ENCODE data around the gene C17orf67.
A peak's percentile ranks its signal among the peaks of the same experiment; 100 is the strongest.

Gene C17orf67, protein sequence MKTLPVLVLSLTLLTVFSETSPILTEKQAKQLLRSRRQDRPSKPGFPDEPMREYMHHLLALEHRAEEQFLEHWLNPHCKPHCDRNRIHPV

DNA sequence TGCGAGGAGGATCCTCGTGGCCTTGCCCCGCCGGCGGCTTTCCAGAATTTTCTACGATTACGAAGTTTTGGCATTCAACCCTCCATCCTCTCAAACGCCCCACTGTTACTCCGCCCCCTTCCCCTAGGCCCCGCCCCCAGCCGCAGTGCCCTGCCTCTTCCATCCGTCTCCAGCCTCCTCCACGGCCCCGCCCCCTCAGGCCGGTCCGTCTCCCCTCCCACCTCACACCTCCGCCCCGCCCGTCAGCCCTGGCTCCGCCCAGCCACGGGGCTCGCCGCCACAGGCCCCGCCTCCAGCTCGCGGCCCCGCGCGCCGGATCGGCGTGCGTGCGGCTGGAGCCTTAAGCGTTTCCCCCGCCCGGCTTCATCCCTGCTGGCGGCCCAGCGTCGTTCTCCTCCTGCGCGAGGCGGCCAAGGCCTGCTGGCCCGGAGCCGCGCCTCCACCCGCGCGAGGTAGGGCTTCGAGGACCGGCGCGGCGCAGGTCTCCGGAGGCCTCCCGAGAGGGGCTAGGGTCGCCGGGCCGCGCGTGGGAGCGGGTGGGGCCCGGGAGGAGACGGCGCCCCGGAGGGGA is at the start of gene C17orf67, which contains the start of gene DGKE:
Gene C17orf67, minus strand, starts transcription at position 112 of the 571 bp plus-strand sequence. CDS start 18,110 bp downstream, outside the sequence.
Gene DGKE, plus strand, starts transcription at position 343 of the 571 bp plus-strand sequence. CDS start 645 bp downstream, outside the sequence.
- peak; percentile 92 for DNase-seq

DNA sequence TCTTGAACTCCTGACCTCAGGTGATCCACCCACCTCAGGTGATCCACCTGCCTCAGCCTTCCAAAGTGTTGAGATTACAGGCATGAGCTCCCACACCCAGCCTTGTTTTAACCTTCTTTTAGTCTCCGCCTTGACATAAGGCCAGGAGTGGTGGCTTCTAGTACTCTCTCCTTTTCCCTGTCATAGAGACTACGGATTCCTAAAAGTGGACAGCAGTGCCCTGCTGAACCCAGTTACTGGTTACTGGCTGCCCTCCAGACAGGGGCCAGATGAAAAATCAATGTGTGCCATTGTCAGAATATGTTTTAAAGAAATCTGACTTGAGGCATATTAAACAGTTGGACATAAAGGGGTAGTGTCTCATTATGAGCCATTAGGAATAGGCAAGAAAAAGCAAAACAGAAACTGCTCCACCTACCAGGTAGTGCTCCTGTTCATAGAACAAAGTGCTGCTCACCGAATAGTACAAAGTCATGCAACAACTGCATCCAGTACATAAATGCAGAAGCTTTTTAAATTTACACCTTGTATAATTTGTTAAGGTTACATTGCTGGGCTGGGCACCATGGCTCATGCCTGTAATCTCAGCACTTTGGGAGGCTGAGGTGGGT is 48.1 kb upstream of the C17orf67 start:
- DNase-seq, result no peak

DNA sequence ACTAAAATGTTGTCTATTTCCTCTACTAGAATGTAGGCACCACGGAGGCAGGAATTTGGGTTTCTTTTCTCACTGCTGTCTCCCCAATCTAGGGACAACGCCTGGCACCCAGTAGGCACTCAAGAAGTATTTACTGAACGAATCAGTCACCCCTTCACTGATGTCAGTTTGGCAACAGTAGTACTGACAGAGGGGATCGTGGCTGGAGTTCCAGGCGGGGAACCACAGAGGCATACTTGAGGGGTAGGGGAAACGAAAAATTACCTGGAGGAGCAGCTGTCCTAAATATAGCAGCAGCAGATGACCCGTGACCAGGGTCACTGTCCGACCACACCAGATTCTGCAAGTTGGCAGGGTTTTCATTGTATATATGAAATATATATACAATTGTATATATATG is 46.9 kb upstream of the C17orf67 start:
- no peak for DNase-seq

DNA sequence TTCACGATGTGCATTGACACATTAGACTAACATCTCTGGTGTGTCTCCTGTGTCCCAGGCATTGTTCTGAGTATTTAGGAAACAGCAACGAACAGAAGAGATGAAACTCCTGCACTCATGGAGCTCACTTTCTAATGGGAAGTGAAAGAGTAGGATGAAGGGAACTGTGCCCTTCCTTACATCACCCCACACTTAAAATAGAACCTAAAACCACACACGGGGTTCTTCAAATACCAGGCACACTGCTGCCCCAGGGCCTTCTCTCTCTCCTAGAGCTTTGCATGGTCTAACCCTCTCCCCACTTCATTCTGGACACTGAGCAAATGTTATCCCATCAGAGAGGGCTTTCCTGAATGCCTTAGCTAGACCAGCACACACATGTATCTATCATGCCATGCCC is 46.4 kb upstream of the C17orf67 start:
- no peak for DNase-seq

DNA sequence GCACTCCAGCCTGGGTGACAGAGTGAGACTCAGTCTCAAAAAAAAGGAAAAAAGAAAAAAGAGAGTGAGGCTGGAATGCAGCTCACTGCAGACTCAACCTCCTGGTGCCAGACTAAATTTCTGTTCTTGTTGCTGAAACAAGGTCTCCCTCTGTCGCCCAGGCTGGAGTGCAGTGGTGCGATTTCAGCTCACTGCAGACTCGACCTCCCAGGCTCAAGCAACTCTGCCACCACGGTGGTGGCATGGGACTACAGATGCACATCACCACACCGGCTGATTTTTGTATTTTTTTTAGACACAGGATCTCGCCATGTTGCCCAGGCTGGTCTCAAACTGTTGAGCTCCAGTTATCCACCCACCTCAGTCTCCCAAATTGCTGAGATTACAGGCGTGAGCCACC is 45.6 kb upstream of the C17orf67 start:
- DNase-seq, result no peak

DNA sequence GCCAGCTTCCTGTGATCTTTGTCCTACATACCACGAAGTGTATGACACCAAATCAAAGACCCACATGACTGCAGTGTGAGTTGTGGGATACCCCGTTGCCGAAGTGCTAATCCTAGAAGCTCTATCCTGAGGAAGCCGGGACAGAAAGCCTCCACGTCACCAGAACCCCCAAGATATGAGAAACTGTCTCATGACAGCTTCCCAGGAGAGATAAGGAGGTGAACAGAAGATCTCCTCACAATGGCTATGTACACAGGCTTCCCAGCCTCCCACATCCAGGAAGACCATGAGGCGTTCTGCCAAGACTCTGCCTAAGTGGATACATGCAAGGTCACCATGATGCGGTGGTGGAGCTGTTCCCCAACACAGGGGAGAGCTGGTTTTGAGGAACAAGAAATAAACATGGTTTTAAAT is 43.1 kb upstream of the C17orf67 start:
- DNase-seq, result no peak

DNA sequence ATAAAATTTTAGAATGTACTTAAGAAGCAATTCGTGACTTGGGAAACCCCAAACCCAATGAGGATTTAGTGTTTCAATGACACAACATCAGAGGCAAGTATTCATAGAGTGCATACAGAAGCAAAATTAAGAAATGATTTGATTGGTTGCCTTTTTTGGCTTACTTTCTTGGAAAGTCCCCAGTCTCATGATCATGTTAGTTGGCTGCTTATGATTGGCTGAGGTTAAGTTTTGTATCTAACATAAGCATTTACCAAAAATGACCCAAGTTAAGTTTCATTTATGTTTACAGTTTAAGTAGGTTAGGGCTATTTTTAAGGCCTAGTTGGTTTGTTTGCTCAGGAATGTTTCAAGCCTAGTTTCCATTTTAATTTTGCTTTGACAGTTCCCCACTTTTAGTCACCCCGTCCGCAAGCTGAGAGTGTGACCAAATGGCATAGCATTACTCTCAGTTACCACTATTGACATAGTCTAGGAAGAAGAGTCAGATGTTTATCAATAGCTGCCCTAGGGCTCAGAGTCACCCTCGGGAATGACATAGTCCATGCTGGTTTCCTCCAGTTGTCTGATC is 36.4 kb upstream of the C17orf67 start:
- no peak for DNase-seq

DNA sequence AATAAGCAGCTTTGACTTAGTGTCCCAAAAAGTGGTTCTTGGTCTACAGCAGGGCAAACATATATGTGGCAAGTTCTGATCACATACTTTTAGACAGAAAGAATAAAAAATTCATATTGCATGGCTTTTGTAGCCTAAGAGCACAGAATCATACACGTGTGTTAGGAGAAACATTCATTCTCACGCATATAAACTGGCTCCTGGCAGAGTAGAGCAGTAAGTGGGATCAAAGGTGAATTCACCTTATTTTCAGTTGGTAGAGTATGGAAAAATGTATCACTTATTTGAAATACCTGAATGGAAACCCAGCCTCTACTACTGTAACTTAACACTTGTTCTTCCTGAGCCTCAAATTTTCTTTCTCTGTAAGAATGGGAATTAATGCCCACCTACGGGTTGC is 35.0 kb upstream of the C17orf67 start:
- no peak for DNase-seq

DNA sequence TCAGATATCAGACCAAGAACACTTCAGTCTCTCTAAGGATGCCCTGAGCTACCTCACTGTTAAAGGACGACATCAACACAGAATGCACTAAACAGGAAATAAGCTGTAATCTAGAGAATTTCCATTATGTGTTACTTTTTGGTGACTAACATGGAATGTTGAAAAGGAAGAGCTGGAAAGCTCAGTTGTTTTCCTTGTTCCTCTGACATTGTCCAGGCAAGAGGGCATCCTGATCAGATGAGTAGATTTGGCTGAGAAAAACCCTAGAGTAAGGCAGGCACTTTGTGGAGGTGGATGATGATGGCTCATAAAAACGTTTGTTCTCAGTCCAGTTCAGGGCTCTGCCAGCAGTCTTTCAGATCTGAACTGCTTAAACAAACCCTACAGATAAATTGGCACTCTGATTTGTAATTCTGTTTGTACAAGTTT is 34.2 kb upstream of the C17orf67 start:
- no peak for DNase-seq

DNA sequence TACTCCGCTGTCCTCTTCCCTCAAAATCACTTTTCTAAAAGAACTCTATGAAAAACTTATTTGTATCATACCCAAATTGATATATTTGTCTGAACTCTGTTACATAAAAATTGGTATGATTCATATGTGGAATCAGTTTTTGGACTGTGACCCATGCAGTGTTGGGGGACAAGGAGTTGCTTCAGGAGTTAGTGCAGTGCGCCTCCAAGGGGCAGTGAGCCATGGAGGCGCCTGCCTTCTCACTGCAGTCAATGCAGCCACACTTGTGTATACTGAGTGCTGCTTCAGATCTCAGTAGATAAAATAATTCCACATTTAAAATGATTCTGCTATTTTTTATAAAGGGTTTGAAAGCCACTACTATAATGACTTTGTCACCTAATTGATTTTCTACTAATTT is 32.8 kb upstream of the C17orf67 start:
- peak; percentile 30 for DNase-seq

DNA sequence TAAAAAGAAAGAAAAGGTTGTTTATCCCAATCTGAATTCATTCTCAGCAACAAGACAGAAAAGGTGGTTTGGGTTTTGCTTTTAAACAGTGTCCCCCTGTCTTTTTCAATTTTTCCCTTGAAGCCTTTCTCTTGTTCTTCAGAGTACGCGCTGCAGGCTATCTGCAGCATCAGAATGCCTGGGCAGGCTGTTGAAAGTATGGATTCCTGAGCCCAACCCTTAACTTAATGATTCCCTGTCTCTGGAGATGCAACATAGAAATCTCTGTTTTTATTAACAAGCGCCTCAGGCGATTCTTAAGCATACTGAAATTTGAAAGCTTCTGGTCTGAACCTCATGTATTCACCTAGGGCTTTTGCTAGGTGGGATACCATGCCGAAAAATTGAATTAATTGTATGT is 32.4 kb upstream of the C17orf67 start:
- DNase-seq, result no peak

DNA sequence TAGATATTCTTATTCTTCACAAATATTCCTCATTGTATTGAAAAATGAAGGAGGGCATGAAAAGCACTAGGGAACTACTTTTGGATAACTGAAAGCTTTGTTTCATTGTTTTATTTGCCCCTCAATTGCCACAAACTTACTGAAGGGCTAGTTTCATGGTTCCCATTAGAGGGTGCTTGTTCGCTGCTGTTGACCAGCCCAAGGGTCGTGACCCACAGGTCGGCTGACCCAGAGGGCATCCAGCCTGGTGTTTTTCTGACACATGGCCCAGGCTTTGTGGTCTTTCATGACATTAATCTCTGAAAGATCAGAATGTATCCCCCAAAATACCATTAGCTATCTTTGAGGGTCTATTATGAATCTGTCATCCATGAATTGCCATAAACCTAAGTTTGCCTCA is 30.3 kb upstream of the C17orf67 start:
- no peak for DNase-seq

DNA sequence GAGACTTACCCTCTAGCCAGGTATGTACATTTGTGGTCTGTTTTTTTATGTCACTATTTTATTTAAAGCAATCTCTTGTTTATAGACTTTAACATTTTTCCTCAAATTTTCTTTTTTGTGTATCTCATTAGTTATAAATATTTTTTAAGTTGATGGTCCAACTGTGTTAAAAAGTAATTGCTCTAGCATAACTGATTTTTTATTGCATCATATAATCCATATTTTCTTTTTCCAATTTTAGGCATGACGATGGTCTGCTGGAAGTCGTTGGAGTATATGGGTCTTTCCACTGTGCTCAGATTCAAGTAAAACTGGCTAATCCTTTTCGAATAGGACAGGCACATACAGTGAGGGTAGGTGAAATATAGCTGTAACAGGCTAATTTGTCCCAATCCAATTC is 28.2 kb upstream of the C17orf67 start:
- no peak for DNase-seq

DNA sequence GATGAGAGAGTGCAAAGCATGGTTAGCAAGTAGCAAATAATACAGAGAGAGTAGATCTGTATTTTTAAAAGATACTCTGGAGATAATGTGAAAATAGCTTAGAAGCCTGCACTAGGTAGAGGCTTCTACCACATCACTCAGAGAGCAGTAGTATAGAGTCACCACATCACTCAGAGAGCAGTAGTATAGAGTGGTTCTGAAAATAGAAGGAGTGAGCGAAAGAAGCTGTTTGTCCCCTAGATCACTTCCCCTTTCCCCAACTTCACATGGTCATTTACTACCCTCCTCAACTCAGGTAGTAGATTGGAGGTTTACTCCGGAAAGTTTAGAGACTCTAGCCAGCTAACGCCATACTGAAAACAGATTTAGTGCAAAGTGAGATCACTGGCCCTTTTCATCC is 17.3 kb upstream of the C17orf67 start:
- DNase-seq, result no peak

DNA sequence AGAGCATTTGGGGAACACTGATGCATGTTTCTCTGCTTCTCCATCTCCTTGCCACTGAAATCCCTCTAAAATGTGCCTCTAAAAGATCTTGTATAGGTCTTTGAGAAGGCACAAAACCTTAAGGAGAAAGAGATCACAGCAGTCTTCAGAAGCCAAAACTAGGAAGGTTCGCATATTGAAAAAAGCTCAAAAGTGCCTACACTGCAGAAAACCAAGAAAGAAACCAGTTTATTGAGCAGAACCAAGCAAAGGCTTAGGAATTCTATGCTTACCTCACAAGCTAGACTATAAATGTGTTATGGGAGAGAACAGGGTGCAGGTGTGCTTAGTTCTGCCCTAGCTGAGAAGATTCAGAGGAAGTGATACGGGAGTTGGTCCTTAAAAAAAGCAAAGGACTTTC is 16.9 kb upstream of the C17orf67 start:
- no peak for DNase-seq

DNA sequence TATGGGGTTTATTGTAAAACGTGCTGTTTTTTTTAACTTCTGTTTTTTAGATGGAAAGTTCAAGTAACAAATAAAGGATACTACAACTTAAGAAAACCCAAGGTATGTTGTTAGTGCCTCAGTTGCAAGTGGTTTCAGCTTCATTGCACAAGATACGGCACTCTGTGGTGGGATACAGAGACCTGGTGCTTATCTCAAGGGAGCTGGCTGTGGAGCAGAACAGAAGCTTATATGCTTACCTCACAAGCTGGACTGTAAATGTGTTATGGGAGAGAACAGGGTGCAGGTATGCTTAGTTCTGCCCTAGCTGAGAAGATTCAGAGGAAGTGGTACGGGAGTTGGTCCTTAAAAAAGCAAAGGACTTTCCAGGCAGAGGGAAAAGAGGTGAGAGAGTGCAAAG is 15.4 kb upstream of the C17orf67 start:
- peak; percentile 62 for DNase-seq

DNA sequence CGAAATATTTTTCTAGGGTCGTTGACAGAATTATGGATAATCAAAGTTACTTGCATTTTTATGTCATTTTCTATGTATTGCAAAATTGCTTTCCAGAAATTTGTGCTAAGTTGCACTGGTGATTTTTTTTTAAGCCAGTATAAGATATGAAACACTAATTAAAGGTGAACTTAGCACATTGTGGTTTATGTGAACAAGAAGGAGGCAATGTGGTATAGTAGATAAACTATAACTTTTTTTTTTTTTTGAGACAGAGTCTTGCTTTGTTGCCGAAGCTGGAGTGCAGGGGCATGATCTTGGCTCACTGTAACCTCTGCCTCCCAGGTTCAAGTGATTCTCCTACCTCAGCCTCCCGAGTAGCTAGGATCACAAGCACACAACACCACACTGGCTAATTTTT is 13.4 kb upstream of the C17orf67 start:
- peak; percentile 79 for DNase-seq

DNA sequence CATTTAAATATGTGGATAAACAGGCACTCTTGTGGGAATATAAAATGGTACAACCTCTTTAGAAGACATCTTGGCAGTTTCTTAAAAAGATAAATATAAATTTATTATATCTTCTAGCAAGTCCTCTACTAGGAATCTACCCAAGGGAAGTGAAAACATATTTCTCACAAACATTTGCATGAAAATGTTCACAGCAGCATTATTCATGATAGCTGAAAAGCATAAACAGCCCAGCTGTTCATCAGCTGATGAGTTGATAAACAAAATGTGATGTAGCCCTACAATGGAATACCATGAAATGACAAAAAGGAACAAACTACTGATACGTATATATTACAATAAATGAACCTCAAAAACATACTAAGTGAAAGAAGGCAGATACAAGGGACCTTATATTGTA is 12.2 kb upstream of the C17orf67 start:
- peak; percentile 12 for DNase-seq

DNA sequence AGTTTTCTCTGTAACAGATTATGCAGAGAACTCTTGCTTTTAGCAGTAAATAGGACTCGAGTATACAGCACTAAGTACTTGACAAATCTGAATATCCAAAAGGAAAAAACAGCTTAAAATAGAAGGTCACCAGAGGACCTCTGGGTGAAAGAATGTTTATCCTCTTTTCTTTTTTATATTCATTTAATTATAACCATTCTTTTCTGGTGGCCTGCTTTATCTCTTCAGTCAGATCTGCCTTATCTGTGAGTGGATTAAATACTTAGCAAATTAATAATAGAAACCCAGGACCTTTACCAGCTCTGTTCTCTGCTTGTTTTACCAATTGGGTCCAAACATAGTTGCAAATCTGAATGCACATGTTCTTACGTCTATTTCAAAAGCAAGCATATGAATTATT is 8.9 kb upstream of the C17orf67 start:
- DNase-seq, result no peak

DNA sequence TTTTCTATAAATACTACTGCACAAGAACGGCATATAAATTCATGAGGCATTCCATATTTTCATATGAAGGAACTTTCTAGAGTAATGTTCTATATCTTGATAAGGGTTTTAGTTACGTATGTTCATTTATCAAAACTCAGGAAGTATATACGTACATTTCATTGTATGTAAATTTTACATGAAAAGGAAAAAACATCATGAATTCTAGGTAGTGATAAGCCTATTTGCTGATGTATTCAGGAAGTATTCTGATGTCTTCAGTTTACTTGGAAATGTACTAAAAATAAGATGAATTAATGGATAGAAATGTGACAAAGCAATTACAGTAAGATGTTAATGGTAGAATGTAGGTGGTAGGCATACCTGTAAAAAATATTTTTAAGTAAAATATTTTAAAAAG is 5.0 kb upstream of the C17orf67 start:
- DNase-seq, result no peak

DNA sequence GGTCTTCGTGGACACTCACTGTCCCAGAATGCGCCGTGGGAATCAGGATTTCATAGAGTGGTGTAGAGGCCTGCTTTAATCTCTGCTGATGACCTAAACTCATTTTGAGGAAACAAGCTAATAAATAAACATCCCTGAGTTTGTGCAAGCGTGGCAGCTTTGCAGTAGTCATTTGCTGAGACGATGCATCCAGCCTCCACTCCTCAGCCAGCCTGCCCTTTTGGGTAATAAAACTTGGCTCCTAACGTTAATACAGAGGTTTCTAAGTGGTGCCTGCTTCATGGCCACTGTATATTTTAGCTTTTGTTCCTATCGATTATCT is 1.5 kb upstream of the C17orf67 start:
- no peak for DNase-seq

DNA sequence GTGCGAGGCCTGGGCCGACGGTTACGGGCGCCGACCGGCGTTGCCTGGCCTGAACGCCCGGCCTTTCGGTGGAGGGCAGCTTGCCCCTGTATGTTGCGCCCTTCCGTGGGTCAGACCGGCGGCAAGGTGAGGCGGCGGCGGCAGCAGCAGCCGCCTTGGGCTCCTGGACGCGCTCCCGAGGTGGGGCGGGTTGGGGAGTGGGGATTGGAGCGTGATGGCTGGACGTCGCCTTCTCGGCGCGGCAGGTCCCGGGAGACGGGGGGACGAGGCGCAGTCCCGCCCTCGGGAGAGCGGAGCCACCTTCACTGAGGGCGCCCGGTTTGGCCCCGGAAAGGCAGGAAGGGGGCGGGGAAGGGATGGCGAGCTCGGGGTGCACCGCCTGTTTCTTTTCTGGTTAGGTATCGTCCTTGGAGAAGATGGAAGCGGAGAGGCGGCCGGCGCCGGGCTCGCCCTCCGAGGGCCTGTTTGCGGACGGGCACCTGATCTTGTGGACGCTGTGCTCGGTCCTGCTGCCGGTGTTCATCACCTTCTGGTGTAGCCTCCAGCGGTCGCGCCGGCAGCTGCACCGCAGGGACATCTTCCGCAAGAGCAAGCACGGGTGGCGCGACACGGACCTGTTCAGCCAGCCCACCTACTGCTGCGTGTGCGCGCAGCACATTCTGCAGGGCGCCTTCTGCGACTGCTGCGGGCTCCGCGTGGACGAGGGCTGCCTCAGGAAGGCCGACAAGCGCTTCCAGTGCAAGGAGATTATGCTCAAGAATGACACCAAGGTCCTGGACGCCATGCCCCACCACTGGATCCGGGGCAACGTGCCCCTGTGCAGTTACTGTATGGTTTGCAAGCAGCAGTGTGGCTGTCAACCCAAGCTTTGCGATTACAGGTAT is 902 bp upstream of the C17orf67 start:
- DNase-seq, result no peak

DNA sequence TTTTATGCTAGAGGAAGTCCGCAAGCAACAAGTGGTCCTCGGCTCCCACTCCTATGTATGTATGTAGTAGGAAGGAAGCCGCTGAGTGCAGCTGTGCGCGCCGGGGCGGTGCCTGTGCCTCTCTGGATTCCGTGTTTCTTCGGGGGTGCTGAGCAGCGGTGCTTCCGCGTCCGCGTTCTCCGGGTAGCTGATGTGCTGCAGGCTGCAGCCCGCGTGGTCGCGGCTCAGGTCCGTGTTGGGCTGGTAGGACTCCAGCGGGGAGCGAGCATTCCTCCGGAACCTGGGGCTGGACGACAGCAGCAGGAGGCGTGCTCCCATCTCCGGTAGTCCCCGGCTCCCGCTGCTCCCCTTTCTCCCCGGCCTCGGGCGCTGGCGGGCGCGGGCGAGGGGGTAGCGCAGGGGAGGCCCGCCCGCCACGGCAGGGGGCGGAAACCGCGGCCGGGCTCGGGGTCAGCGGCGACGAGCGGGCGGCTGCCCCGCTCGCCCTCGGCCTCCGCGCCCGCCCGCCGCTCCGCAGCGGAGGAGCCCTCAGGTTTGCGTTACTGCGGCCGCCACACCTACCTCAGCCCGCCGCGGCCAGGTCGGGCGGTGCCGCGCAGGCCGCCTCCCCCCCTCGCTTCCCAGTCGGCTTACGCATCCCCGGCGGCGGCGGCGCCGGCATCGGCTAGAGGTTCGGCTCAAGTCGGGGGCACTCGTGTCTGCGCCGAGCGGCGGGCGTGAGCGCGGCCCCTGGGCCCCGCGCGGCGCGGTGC is 487 bp downstream of the C17orf67 start:
- no peak for DNase-seq

All from OCI-M1 (cell line).